ENCODE results near the gene RASL10B.
"Not testable (repeated sequence)": the region's sequence is repeated elsewhere in the genome, so short reads cannot be mapped to it uniquely, and the experiment has no call there.

Gene RASL10B

DNA sequence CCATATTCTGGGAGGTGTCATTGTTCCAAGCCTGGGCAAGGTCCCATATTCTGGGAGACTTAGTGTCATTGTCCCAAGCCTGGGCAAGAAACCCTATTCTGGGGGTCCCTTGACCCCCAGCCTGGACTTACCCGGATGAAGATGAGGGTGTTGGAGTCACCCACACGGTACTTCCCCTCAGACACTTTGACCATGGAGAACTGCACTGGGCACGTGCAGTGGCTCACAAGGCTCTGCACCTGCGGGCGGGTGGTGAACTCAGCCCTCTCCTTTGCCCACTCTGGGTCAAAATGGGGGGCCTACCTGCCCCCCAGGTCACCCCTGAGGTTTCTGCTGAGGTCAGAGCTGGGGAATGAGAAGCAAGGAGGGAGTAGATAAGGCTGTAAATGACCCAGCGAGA lies 17.5 kb downstream of the RASL10B start:
- DNase-seq (ENCODE audit: low spot score) = no peak
- in situ Hi-C loops (cut with MboI; ENCODE audit: low sequenced_read_pairs, unreplicated experiment) = loop anchor here (25.0 kb wide), 2 partner anchors 437 to 587 kb away; no protein-coding TSS in a partner anchor
- TF ChIP-seq, protein P1, sequence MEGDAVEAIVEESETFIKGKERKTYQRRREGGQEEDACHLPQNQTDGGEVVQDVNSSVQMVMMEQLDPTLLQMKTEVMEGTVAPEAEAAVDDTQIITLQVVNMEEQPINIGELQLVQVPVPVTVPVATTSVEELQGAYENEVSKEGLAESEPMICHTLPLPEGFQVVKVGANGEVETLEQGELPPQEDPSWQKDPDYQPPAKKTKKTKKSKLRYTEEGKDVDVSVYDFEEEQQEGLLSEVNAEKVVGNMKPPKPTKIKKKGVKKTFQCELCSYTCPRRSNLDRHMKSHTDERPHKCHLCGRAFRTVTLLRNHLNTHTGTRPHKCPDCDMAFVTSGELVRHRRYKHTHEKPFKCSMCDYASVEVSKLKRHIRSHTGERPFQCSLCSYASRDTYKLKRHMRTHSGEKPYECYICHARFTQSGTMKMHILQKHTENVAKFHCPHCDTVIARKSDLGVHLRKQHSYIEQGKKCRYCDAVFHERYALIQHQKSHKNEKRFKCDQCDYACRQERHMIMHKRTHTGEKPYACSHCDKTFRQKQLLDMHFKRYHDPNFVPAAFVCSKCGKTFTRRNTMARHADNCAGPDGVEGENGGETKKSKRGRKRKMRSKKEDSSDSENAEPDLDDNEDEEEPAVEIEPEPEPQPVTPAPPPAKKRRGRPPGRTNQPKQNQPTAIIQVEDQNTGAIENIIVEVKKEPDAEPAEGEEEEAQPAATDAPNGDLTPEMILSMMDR (IDR thresholded peaks at IDR 0.05; ENCODE audit: borderline replicate concordance, control extremely low read depth, extremely low read depth, insufficient read depth, missing control alignments) = no peak

DNA sequence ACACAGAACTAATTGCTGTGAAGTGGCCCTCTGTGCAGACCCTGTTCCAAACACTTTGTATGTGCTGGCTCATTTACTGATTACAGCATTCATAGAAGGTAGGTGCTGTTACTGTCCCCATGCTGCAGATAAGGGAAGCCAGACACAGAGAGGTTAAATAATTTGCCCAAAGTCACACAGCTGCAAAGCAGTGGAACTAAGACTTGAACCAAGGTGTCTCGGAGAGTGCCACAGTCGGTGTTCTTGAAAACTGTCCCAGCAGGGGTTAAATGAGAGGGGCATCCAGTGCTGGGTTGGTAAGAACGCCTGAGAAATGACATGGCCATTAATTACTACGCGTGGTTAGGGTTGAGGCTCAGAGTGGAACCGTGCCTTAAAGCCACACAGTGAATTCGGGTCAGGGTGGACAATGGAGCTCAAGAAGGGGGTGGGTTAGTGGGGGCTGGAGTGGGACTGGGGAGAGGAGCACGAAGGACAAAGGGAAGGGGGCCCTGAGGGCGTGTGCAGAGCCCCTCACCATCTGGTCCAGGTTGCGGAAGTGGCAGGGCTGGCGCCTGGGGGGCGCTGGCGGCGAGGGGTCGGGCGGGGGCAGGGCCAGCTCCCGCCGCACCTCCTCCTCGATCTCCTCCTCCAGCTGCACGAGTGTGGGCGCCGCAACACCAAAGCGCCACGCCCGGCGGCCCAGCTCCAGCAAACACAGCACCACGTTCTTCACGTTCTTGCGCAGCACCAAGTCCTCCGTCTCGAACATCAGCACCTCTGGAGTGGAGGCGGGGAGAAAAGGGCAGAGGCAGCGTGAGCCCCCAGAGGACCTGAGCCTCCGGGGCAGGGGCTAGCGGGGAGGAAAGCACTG lies 18.3 kb downstream of the RASL10B start:
- TF ChIP-seq, protein P1 (IDR thresholded peaks at IDR 0.05; ENCODE audit: borderline replicate concordance, control extremely low read depth, extremely low read depth, insufficient read depth, missing control alignments) = no peak
- in situ Hi-C loops (cut with MboI; ENCODE audit: low sequenced_read_pairs, unreplicated experiment) = loop anchor here (25.0 kb wide), 2 partner anchors 437 to 587 kb away; no protein-coding TSS in a partner anchor
- no peak for DNase-seq (ENCODE audit: low spot score)

DNA sequence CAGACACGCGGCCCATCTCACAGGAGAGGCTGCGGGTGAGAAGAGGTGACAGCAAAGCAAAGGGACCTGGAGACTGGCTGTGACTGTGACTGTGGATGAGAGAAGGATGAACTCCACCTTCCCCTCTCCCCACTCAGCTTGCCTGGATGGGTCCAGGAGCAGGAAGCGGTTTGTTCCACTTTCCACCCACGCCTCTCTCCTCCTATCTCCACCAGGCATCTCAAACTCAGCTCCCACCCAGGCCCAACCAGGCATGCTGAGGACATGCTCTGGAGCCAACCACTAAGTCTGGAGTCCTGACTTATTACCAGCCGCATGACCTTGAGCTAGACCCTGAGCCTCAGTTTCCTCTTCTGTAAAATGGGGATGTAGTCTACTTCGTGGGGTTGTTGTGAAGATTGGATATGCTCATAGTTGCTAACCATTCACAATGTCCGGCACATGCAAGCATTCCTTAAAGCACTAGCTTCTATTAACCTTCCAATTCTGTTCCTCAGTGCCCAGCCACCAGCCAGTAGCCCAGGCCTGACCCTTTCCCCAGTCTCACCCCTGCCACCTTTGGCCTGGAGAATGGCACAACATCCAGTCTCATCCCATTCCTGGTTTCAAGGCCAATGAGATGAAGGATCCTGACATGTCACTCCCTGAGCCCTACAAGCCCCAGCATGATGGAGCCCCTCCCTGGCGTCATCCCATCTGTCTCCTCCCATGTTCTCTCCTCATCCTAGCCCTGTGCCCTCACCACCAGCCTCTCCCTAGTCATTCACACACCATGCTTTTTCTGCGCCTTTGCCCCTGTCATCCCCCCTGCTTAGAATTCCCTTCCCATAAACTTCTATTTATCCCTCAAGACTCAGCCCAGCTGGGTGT lies 19.3 kb downstream of the RASL10B start:
- in situ Hi-C loops (cut with MboI; ENCODE audit: low sequenced_read_pairs, unreplicated experiment) = no loop called here
- no peak for DNase-seq (ENCODE audit: low spot score)
- TF ChIP-seq, protein P1 (IDR thresholded peaks at IDR 0.05; ENCODE audit: borderline replicate concordance, control extremely low read depth, extremely low read depth, insufficient read depth, missing control alignments) = no peak

DNA sequence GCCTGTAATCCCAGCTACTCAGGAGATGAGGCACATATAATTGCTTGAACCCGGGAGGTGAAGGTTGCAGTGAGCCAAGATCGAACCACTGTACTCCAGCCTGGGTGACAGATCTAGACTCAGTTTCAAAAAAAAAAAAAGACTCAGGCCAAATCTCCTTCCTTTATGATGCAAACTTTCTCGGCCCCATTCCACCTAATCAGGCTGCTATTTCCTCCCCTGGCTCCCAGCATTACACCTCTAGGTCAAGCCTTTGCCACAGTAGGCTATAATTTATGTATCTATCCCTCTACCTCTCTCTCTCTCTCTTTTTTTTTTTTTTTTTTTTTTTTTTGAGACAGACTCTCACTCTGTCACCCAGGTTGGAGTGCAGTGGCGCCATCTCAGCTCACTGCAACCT lies 20.1 kb downstream of the RASL10B start:
- DNase-seq (ENCODE audit: low spot score); in situ Hi-C loops (cut with MboI; ENCODE audit: low sequenced_read_pairs, unreplicated experiment): not testable (repeated sequence)

DNA sequence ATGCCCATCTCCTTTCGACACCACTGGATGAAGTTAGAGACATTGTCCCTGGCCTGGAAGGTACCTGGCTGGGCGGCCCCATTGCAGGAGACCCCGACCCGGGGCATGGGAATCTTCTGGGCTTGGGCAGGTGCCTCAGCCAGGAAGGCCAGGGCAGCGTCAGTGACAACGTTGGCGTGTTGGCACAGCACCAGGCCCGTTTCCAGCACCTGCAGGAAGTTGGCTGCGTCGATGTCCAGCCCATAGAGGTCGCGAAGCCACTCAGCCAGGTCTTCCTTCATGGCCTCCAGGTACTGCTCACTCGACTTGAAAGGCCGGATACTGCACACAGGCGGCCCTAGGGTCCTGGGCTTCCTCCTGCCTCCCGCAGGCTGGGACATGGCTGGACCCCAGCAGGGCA lies 21.0 kb downstream of the RASL10B start:
- in situ Hi-C loops (cut with MboI; ENCODE audit: low sequenced_read_pairs, unreplicated experiment) = no loop called here
- TF ChIP-seq, protein P1 (IDR thresholded peaks at IDR 0.05; ENCODE audit: borderline replicate concordance, control extremely low read depth, extremely low read depth, insufficient read depth, missing control alignments) = no peak
- DNase-seq (ENCODE audit: low spot score) = no peak

DNA sequence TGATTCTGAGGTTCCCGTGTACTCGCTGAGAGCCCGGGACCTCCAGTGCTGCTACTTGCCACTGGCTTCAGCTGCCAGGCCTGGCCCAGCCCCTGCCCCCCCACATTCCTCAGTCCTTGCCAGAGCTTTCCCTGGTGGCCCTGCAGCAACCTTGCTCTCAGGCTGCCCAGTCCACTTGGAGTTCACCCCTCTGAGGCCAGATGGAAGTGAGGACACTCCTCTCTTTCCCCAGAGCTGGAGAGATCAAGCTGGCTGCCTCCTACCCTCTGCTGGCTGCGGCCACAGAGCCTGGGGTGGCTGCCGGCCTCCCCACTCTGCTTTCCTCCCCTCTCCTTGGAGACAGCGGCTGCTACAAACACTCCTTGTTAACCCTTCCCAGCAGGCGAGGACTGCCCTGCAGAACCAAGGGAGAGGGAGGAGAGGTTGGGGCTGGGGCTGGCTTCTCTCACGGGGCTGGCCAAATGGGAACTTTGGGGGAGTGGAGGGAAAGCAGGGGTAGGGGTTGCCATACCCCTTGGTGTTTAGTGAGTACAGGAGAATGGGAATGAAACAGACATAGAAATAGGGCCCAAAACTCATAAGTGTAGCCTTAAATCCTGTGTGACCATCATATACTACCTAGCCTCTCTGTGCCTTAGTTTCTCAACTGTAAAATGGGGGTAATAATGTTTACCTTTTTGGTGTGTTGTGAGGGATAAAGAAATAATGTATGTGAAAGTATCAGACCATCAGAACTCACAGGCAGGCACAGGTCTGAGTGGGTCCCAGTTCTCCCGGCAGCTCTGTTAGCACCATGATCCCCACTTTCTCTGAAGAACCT lies 21.7 kb downstream of the RASL10B start, which contains the start of gene GAS2L2:
Gene GAS2L2, minus strand, starts transcription at position 295 of the 820 bp plus-strand sequence. CDS start 389 bp downstream, outside the sequence.
- DNase-seq (ENCODE audit: low spot score) = no peak
- TF ChIP-seq, protein P1 (IDR thresholded peaks at IDR 0.05; ENCODE audit: borderline replicate concordance, control extremely low read depth, extremely low read depth, insufficient read depth, missing control alignments) = no peak
- in situ Hi-C loops (cut with MboI; ENCODE audit: low sequenced_read_pairs, unreplicated experiment) = no loop called here
